Esophagus muscularis mucosa (tissue), 3 donors: ENCODE data around the gene S100A8.

Experiments used
- POLR2A ChIP-seq: fragments of 450-650 bp; IDR thresholded peaks from one replicate; pipeline ENCODE4 v1.6.1; 2017; ENCODE audit warnings: antibody characterized with exemption, moderate library complexity, mild to moderate bottlenecking, low read depth
- TF ChIP-seq, protein P1 (sequence below), 3 experiments: fragments of 200-600 bp in 2 of 3; fragments of 450-650 bp in 1 of 3; sonication (generic) in 2 of 3; IDR thresholded peaks; one replicate each; pipeline ENCODE4 v1.5.1; 2017 to 2019; ENCODE audit warnings: antibody characterized with exemption in 3 of 3, mild to moderate bottlenecking in 2 of 3, moderate library complexity in 1 of 3

GRCh38 chr1:153349363-153350320, 41.2 kb downstream of the S100A8 start:
- TF ChIP-seq, protein P1, sequence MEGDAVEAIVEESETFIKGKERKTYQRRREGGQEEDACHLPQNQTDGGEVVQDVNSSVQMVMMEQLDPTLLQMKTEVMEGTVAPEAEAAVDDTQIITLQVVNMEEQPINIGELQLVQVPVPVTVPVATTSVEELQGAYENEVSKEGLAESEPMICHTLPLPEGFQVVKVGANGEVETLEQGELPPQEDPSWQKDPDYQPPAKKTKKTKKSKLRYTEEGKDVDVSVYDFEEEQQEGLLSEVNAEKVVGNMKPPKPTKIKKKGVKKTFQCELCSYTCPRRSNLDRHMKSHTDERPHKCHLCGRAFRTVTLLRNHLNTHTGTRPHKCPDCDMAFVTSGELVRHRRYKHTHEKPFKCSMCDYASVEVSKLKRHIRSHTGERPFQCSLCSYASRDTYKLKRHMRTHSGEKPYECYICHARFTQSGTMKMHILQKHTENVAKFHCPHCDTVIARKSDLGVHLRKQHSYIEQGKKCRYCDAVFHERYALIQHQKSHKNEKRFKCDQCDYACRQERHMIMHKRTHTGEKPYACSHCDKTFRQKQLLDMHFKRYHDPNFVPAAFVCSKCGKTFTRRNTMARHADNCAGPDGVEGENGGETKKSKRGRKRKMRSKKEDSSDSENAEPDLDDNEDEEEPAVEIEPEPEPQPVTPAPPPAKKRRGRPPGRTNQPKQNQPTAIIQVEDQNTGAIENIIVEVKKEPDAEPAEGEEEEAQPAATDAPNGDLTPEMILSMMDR (IDR thresholded peaks at IDR 0.05) = no peak
- no peak for TF ChIP-seq POLR2A
